ENCODE data around the gene NTN3. TPM values are rescaled to one million over a fixed set of nuclear protein-coding genes. Genes with fewer than 3 reads are reported as not detected.

The NTN3 gene
- total and polyA plus RNA-seq, 2 of the 4 experiments (the other 2 are of a cell fraction): 0.18 to 0.38 TPM

DNA sequence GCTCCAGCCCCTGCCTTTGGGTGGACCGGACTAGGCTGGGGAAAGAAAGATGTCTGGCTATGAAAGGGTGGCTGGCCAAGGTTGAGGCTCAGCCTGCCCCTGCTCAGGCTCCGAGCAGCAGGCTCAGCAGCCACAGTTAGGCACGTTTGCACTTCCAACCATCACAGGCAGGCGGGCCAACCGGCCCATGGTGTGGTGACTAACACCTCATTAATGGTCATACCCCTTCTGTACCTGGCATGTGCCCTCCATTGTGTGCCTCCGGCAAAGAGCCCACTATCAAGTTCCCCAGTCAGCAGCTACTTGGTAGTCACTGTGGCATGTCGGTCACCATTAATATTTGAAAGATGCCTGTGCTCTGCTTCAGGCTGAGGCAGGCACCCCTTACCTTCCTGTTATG lies 10.6 kb downstream of the NTN3 start:
- Histone ChIP-seq H3K4me1 (ENCODE audit: control insufficient read depth, insufficient read depth, low read length) (peaks cover 16% of the 10 kb centered on the region), H3K27ac (ENCODE audit: insufficient read depth, low read length) (no peak overlapping the region), H3K14ac (replicated peaks; ENCODE audit: low read depth, low read length) (no peak overlapping the region), H2AK9ac (replicated peaks; ENCODE audit: low read depth, low read length, poor library complexity) (peak overlapping the region; percentile 33), H3K9ac (ENCODE audit: low read depth, low read length) (no peak overlapping the region), H3K36me3 (ENCODE audit: control insufficient read depth, insufficient read depth, low read length) (no peaks in the 10 kb centered on the region), H4K5ac (ENCODE audit: low read depth, low read length) (no peak overlapping the region), H3K9me1 (ENCODE audit: insufficient read depth, low read length) (0 out of 2 replicates have a peak, but pooled peaks cover 6% of the 10 kb centered on the region), H4K8ac (ENCODE audit: low read depth in 2 of 2, low read length in 2 of 2) (no peak overlapping the region), H2BK15ac (ENCODE audit: low read depth, low read length) (no peak overlapping the region), H2AK5ac (ENCODE audit: low read depth, low read length) (no peak overlapping the region), H2BK20ac (ENCODE audit: low read depth, low read length) (no peak overlapping the region), H3K4ac (ENCODE audit: low read depth, low read length) (no peak overlapping the region), H3K18ac (ENCODE audit: low read depth, low read length) (no peak overlapping the region), H2BK5ac (ENCODE audit: low read depth, low read length, poor library complexity, severe bottlenecking) (no peak overlapping the region), H3K4me2 (ENCODE audit: low read depth, low read length) (no peak overlapping the region), H3K9me3 (ENCODE audit: control insufficient read depth, insufficient read depth, low read length) (no peaks in the 10 kb centered on the region), H3K56ac (ENCODE audit: extremely low read depth, insufficient read depth, low read length) (no peak overlapping the region), H4K20me1 (ENCODE audit: insufficient read depth, low read length) (peaks cover 16% of the 10 kb centered on the region), H2BK120ac (ENCODE audit: low read depth, low read length) (no peak overlapping the region), H3K4me3 (ENCODE audit: insufficient read depth, low read depth, low read length) (no peak overlapping the region), H3K79me1 (ENCODE audit: low read depth in 1 of 2, low read length in 2 of 2) (peaks cover 29 to 72% of the 10 kb centered on the region in 2 experiments), H3K27me3 (ENCODE audit: control insufficient read depth, insufficient read depth, low read length) (no peaks in the 10 kb centered on the region), H4K91ac (ENCODE audit: insufficient read depth, low read depth, low read length) (no peak overlapping the region), H3K23ac (ENCODE audit: low read depth, low read length) (no peak overlapping the region), H2AFZ (replicated peaks; ENCODE audit: low read length, poor library complexity) (no peak overlapping the region)
- 57% methylated on average over 2 of the region's 7 CpGs; no CpG with 5 or more reads in 1 of the 2 experiments for whole genome bisulfite sequencing, 2 experiments (ENCODE audit: extremely low coverage in 2 of 2, insufficient read length in 1 of 2)
- intact Hi-C loops (cut with micrococcal nuclease): no loop called here
- BruUV-seq (replicated peaks): no TSS peak
- ATAC-seq (ENCODE audit: low read depth) (no peak), DNase-seq (no peak)
- dilution Hi-C loops (cut with HindIII; ENCODE audit: low sequenced_read_pairs, unreplicated experiment): no loop called here
- TF ChIP-seq CEBPB (IDR thresholded peaks at IDR 0.05; ENCODE audit: low read depth, low read length) (no peak), MAFK (IDR thresholded peaks at IDR 0.05; ENCODE audit: low read depth, low read length) (no peak), RCOR1 (IDR thresholded peaks at IDR 0.05; ENCODE audit: insufficient replicate concordance, low read length) (no peak), MAZ (IDR thresholded peaks at IDR 0.05; ENCODE audit: borderline replicate concordance, low read depth, low read length) (no peak), MXI1 (IDR thresholded peaks at IDR 0.05; ENCODE audit: borderline replicate concordance, low read depth, low read length) (no peak), BHLHE40 (IDR thresholded peaks at IDR 0.05; ENCODE audit: low read depth, low read length) (no peak), POLR2A (IDR thresholded peaks at IDR 0.05; ENCODE audit: low read depth, low read length) (no peak), FOS (IDR thresholded peaks at IDR 0.05; ENCODE audit: low read depth, low read length) (no peak), CHD1 (IDR thresholded peaks at IDR 0.05; ENCODE audit: low read depth, low read length) (no peak), SMC3 (IDR thresholded peaks at IDR 0.05; ENCODE audit: low read depth, low read length) (no peak), RFX5 (IDR thresholded peaks at IDR 0.05; ENCODE audit: low read depth, low read length) (no peak), RAD21 (IDR thresholded peaks at IDR 0.05; ENCODE audit: low read length) (no peak), NFE2L2 (IDR thresholded peaks at IDR 0.05; ENCODE audit: low read depth, low read length) (no peak)
- TF ChIP-seq, protein P1, sequence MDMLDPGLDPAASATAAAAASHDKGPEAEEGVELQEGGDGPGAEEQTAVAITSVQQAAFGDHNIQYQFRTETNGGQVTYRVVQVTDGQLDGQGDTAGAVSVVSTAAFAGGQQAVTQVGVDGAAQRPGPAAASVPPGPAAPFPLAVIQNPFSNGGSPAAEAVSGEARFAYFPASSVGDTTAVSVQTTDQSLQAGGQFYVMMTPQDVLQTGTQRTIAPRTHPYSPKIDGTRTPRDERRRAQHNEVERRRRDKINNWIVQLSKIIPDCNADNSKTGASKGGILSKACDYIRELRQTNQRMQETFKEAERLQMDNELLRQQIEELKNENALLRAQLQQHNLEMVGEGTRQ (IDR thresholded peaks at IDR 0.05; ENCODE audit: low read depth, low read length): no peak
- TF ChIP-seq, protein P2, sequence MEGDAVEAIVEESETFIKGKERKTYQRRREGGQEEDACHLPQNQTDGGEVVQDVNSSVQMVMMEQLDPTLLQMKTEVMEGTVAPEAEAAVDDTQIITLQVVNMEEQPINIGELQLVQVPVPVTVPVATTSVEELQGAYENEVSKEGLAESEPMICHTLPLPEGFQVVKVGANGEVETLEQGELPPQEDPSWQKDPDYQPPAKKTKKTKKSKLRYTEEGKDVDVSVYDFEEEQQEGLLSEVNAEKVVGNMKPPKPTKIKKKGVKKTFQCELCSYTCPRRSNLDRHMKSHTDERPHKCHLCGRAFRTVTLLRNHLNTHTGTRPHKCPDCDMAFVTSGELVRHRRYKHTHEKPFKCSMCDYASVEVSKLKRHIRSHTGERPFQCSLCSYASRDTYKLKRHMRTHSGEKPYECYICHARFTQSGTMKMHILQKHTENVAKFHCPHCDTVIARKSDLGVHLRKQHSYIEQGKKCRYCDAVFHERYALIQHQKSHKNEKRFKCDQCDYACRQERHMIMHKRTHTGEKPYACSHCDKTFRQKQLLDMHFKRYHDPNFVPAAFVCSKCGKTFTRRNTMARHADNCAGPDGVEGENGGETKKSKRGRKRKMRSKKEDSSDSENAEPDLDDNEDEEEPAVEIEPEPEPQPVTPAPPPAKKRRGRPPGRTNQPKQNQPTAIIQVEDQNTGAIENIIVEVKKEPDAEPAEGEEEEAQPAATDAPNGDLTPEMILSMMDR (conservative IDR thresholded peaks at IDR 0.05; ENCODE audit: low read depth, low read length): no peak
- TF ChIP-seq, protein P3, sequence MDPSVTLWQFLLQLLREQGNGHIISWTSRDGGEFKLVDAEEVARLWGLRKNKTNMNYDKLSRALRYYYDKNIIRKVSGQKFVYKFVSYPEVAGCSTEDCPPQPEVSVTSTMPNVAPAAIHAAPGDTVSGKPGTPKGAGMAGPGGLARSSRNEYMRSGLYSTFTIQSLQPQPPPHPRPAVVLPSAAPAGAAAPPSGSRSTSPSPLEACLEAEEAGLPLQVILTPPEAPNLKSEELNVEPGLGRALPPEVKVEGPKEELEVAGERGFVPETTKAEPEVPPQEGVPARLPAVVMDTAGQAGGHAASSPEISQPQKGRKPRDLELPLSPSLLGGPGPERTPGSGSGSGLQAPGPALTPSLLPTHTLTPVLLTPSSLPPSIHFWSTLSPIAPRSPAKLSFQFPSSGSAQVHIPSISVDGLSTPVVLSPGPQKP (IDR thresholded peaks at IDR 0.05; ENCODE audit: borderline replicate concordance, low read depth, low read length): no peak
- ChIA-PET CTCF (no interaction called here), POLR2A (ENCODE audit: unreplicated experiment) (no interaction called here)
- in situ Hi-C loops (cut with MboI; ENCODE audit: low sequenced_read_pairs): no loop called here

Measured in IMR-90 (cell line).